Activated T-cell treated with anti-CD3 and anti-CD28 coated beads, Interleukin-2, amount 50 U/mL, for 48 hours (primary cell): ENCODE data around the gene TCF4.

Experiments used
- DNase-seq, 2 experiments: peaks; one replicate each; pipeline ENCODE4 v3.0.0-alpha.2; 2020

The TCF4 gene

GRCh38 chr18:55314615-55315237 is 273.3 kb downstream of the TCF4 start:
- DNase-seq, result no peak

- no peak for DNase-seq
These were observed 274.0 kb downstream of the TCF4 start for GRCh38 chr18:55314031-55314430.

- no peak for DNase-seq
These were observed 277.1 kb downstream of the TCF4 start for GRCh38 chr18:55310863-55311262.

GRCh38 chr18:55310044-55310676 is 277.8 kb downstream of the TCF4 start:
- DNase-seq, result no peak

GRCh38 chr18:55309249-55309648 is 278.7 kb downstream of the TCF4 start:
- no peak for DNase-seq

GRCh38 chr18:55307505-55307904 is 280.5 kb downstream of the TCF4 start:
- no peak for DNase-seq

GRCh38 chr18:55306359-55307024 is 281.5 kb downstream of the TCF4 start:
- no peak for DNase-seq

GRCh38 chr18:55302167-55302833 is 285.7 kb downstream of the TCF4 start:
- DNase-seq, result no peak

- no peak for DNase-seq
These were observed 286.2 kb downstream of the TCF4 start for GRCh38 chr18:55301824-55302166.

GRCh38 chr18:55300936-55301531 is 287.0 kb downstream of the TCF4 start:
- DNase-seq, result no peak

- DNase-seq, result no peak
These were observed 287.5 kb downstream of the TCF4 start for GRCh38 chr18:55300421-55300935.

GRCh38 chr18:55296778-55297177 is 291.2 kb downstream of the TCF4 start:
- no peak for DNase-seq

GRCh38 chr18:55296115-55296514 is 291.9 kb downstream of the TCF4 start:
- DNase-seq, result no peak

- DNase-seq, result no peak
These were observed 297.1 kb downstream of the TCF4 start for GRCh38 chr18:55290898-55291297.

- DNase-seq, result no peak
These were observed 298.2 kb downstream of the TCF4 start for GRCh38 chr18:55289775-55290174.

- no peak for DNase-seq
These were observed 298.9 kb downstream of the TCF4 start for GRCh38 chr18:55289048-55289447.

- DNase-seq, result no peak
These were observed 299.8 kb downstream of the TCF4 start for GRCh38 chr18:55287935-55288868.

- no peak for DNase-seq
These were observed 300.7 kb downstream of the TCF4 start for GRCh38 chr18:55287149-55287806.

GRCh38 chr18:55286257-55286825 is 301.7 kb downstream of the TCF4 start:
- DNase-seq, result no peak

GRCh38 chr18:55284614-55285013 is 303.4 kb downstream of the TCF4 start:
- DNase-seq, result no peak

- DNase-seq, result no peak
These were observed 304.7 kb downstream of the TCF4 start for GRCh38 chr18:55283309-55283708.
